OCI-LY3 (cell line): ENCODE measurements around the gene IFNGR2.
A peak's percentile ranks its signal among the peaks of the same experiment; 100 is the strongest.

ENCODE experiments used
- H2AFZ ChIP-seq: fragments of 200-600, 300-600 bp; shearing (Covaris generic); 2 replicates; pipeline ENCODE4 v1.6.0; 2014; ENCODE audit warnings: antibody characterized with exemption, low read depth, low read length
- H3K27ac ChIP-seq: fragments of 200-600, 300-600 bp; sonication (generic); 2 replicates; pipeline ENCODE4 v1.5.1; 2014; ENCODE audit warnings: mild to moderate bottlenecking, low read length, moderate library complexity, mixed read lengths
- H3K27me3 ChIP-seq: fragments of 200-600, 300-600 bp; sonication (generic); 2 replicates; pipeline ENCODE4 v1.6.1; 2014; ENCODE audit warnings: low read depth, low read length, mixed read lengths
- H3K36me3 ChIP-seq: fragments of 200-600, 300-600 bp; sonication (generic); replicated peaks from 2 replicates; pipeline ENCODE3; 2014; ENCODE audit warnings: low read depth, low read length, mixed read lengths
- H3K4me1 ChIP-seq: fragments of 300-600, 200-600 bp; sonication (generic); 2 replicates; pipeline ENCODE4 v1.6.1; 2014; ENCODE audit warnings: low read length, mixed read lengths
- H3K4me2 ChIP-seq: fragments of 200-600, 300-600 bp; sonication (generic); 2 replicates; pipeline ENCODE4 v1.6.1; 2014; ENCODE audit warnings: low read length, mixed read lengths
- H3K4me3 ChIP-seq: fragments of 300-600, 200-600 bp; sonication (generic); 2 replicates; pipeline ENCODE4 v1.5.1; 2014; ENCODE audit warnings: antibody characterized with exemption, mild to moderate bottlenecking, low read length, moderate library complexity
- H3K79me2 ChIP-seq: fragments of 300-600, 200-600 bp; shearing (Covaris generic); 2 replicates; pipeline ENCODE4 v1.6.1; 2014; ENCODE audit warnings: mild to moderate bottlenecking, low read length, mixed read lengths
- H3K9ac ChIP-seq: fragments of 300-600, 200-600 bp; shearing (Covaris generic); 2 replicates; pipeline ENCODE4 v1.6.0; 2014; ENCODE audit warnings: mild to moderate bottlenecking, low read length, moderate library complexity
- H3K9me3 ChIP-seq: fragments of 200-600, 300-600 bp; shearing (Covaris generic); 2 replicates; pipeline ENCODE4 v1.6.1; 2014; ENCODE audit warnings: low read length, mixed read lengths; ENCODE audit not compliant: insufficient read depth
- H4K20me1 ChIP-seq: fragments of 200-600, 300-600 bp; sonication (generic); 2 replicates; pipeline ENCODE4 v1.6.1; 2016; ENCODE audit warnings: low read length, mixed read lengths; ENCODE audit not compliant: insufficient read depth
- EZH2phosphoT487 ChIP-seq: fragments of 200-600 bp; shearing (Covaris generic); IDR thresholded peaks from 2 replicates; pipeline ENCODE4 v1.6.1; 2018; ENCODE audit warnings: antibody characterized with exemption, mixed run types, low read depth
- TF ChIP-seq, protein P1 (sequence below): fragments of 200-600, 300-600 bp; sonication (generic); IDR thresholded peaks from 2 replicates; pipeline ENCODE4 v1.5.1; 2014; ENCODE audit warnings: antibody characterized with exemption, low read length, low read depth

The IFNGR2 gene

DNA sequence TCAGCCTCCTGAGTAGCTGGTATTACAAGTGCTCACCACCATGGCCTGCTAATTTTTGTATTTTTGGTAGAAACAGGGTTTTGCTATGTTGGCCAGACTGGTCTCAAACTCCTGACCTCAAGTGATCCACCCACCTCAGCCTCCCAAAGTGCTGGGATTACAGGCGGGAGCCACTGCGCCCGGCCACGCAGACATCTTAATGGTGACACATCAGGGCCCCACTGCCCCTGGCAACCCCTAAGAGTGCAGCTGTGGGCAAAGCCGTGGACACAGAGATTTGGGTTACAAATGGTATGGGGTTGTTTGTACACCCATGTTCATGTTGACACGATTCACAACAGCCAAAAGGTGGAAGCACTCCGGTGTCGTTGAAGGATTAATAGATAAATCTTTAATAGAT lies 29.8 kb downstream of the IFNGR2 start:
- Histone ChIP-seq H3K4me1 (peaks cover 33% of the 10 kb centered on the region), H3K9me3 (no peaks in the 10 kb centered on the region), H3K27ac (0 out of 2 replicates have a peak overlapping the region, but pooled peaks have one; percentile 68), H2AFZ (no peak overlapping the region), H3K9ac (no peak overlapping the region), H3K27me3 (no peaks in the 10 kb centered on the region), H3K4me2 (peak overlapping the region; percentile 70), H4K20me1 (peaks cover 18% of the 10 kb centered on the region), H3K4me3 (no peak overlapping the region), H3K36me3 (peaks cover 52% of the 10 kb centered on the region), H3K79me2 (no peaks in the 10 kb centered on the region)
- TF ChIP-seq EZH2phosphoT487 = no peak
- TF ChIP-seq, protein P1, sequence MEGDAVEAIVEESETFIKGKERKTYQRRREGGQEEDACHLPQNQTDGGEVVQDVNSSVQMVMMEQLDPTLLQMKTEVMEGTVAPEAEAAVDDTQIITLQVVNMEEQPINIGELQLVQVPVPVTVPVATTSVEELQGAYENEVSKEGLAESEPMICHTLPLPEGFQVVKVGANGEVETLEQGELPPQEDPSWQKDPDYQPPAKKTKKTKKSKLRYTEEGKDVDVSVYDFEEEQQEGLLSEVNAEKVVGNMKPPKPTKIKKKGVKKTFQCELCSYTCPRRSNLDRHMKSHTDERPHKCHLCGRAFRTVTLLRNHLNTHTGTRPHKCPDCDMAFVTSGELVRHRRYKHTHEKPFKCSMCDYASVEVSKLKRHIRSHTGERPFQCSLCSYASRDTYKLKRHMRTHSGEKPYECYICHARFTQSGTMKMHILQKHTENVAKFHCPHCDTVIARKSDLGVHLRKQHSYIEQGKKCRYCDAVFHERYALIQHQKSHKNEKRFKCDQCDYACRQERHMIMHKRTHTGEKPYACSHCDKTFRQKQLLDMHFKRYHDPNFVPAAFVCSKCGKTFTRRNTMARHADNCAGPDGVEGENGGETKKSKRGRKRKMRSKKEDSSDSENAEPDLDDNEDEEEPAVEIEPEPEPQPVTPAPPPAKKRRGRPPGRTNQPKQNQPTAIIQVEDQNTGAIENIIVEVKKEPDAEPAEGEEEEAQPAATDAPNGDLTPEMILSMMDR = no peak

DNA sequence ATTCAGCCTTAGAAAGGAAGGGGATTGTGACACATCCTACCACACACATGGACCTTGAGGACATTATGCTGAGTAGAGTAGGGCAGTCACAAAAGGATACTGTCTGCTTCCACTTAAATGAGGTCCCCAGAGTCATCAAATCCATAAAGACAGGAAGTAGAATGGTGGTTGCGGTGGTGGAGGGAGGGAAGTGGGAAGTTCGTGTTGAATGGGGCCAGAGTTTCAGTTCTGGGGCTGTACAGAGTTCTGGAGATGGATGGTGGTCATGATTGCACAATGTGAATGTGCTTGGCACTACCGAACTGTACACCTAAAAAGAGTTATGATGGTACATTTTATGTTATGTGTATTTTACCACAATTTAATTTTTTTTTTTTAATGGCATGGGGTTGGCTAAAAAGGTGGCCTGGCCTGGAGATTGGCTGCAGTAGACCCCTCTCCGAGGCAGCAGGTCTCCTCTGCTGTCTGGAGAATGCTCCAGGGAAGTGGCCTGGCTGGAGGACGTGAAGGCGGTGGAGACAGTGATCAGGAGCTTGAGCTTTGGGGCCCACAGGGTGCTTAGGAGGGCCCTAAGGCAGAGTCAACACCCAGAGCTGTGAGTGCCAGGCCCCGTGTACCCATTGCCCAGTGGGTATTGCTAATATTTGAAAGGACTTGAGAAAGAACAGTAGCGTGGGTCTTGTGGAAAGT lies 30.4 kb downstream of the IFNGR2 start:
- Histone ChIP-seq H3K27me3 (no peaks in the 10 kb centered on the region), H3K4me2 (peak overlapping the region; percentile 70), H3K27ac (peak overlapping the region; percentile 68), H3K4me1 (peaks cover 33% of the 10 kb centered on the region), H3K79me2 (no peaks in the 10 kb centered on the region), H3K36me3 (peaks cover 51% of the 10 kb centered on the region), H4K20me1 (peaks cover 18% of the 10 kb centered on the region), H3K9me3 (no peaks in the 10 kb centered on the region), H3K4me3 (no peak overlapping the region), H3K9ac (no peak overlapping the region), H2AFZ (no peak overlapping the region)
- TF ChIP-seq EZH2phosphoT487 = no peak
- TF ChIP-seq, protein P1 = no peak

DNA sequence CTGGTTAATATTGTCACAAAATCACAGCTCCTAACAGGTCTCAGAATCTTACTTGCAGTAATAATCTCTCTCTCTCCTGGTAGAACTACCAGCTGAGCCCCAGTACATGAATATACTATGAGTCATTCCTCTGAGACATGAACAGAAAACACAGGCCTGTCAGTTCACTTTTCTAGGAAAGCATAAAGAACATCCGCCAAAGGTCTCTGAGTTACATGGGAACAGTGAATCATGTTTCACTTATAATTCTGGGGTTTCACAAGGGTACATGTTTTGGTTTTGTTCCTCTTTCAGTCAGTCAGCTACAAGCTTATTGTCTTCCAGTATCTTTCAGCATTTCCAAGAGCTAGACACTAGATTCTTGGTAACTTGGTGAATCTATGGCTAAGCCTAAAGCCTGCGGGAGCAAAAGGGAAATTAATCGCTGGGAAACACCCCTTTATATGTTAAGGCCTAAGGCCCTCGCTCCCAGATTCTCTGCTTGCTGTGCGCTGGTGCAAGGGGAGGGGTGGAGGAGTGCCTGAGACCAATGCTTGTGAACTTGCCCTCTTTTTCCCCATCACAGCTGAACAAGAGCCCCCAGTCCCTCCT lies 31.7 kb downstream of the IFNGR2 start:
- Histone ChIP-seq H4K20me1 (peaks cover 18% of the 10 kb centered on the region), H3K9me3 (no peaks in the 10 kb centered on the region), H3K27me3 (no peaks in the 10 kb centered on the region), H3K27ac (peak overlapping the region; percentile 68), H3K4me1 (peaks cover 33% of the 10 kb centered on the region), H3K79me2 (no peaks in the 10 kb centered on the region), H3K4me2 (peak overlapping the region; percentile 70), H3K36me3 (peaks cover 42% of the 10 kb centered on the region), H3K9ac (no peak overlapping the region), H3K4me3 (peak overlapping the region; percentile 25; the same call in 1 of the 2 replicates), H2AFZ (no peak overlapping the region)
- no peak for TF ChIP-seq EZH2phosphoT487
- TF ChIP-seq, protein P1 = no peak

DNA sequence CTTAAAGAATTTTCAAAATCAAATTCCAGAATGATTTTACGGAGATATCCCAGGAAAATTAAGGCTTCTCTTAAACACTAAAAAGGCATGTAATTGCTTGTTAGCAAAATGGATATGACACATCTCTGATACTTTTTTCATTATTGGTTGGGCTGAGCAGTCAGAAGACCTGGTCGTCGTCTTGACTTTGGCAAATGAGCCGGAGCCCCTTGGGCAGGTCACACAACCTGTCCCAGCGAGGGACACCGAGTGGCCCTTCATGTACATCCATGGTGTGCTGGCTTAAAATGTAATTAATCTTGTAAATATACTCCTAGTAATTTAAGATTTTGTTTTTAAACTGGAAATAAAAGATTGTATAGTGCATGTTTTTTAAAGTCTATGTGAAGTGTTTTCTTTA lies 33.9 kb downstream of the IFNGR2 start:
- TF ChIP-seq, protein P1 = no peak
- TF ChIP-seq EZH2phosphoT487 = no peak
- no peak overlapping the region for H3K4me2 ChIP-seq
- H3K4me1 ChIP-seq = peaks cover 43% of the 10 kb centered on the region

More for the DNA sequence above, 33.9 kb downstream of the IFNGR2 start:
- Histone ChIP-seq H4K20me1 (peaks cover 17% of the 10 kb centered on the region), H3K36me3 (peaks cover 33% of the 10 kb centered on the region), H3K79me2 (no peaks in the 10 kb centered on the region), H2AFZ (no peak overlapping the region), H3K9me3 (no peaks in the 10 kb centered on the region), H3K9ac (no peak overlapping the region), H3K4me3 (no peak overlapping the region), H3K27me3 (no peaks in the 10 kb centered on the region), H3K27ac (no peak overlapping the region)
